OCI-LY3 (cell line): ENCODE results near the gene SH3PXD2B.

Experiments
- H2AFZ ChIP-seq: fragments of 200-600, 300-600 bp; shearing (Covaris generic); 2 replicates; pipeline ENCODE4 v1.6.0; 2014; ENCODE audit warnings: antibody characterized with exemption, low read depth, low read length
- H3K27ac ChIP-seq: fragments of 200-600, 300-600 bp; sonication (generic); 2 replicates; pipeline ENCODE4 v1.5.1; 2014; ENCODE audit warnings: mild to moderate bottlenecking, low read length, moderate library complexity, mixed read lengths
- H3K27me3 ChIP-seq: fragments of 200-600, 300-600 bp; sonication (generic); 2 replicates; pipeline ENCODE4 v1.6.1; 2014; ENCODE audit warnings: low read depth, low read length, mixed read lengths
- H3K36me3 ChIP-seq: fragments of 200-600, 300-600 bp; sonication (generic); replicated peaks from 2 replicates; pipeline ENCODE3; 2014; ENCODE audit warnings: low read depth, low read length, mixed read lengths
- H3K4me1 ChIP-seq: fragments of 300-600, 200-600 bp; sonication (generic); 2 replicates; pipeline ENCODE4 v1.6.1; 2014; ENCODE audit warnings: low read length, mixed read lengths
- H3K4me2 ChIP-seq: fragments of 200-600, 300-600 bp; sonication (generic); 2 replicates; pipeline ENCODE4 v1.6.1; 2014; ENCODE audit warnings: low read length, mixed read lengths
- H3K4me3 ChIP-seq: fragments of 300-600, 200-600 bp; sonication (generic); 2 replicates; pipeline ENCODE4 v1.5.1; 2014; ENCODE audit warnings: antibody characterized with exemption, mild to moderate bottlenecking, low read length, moderate library complexity
- H3K79me2 ChIP-seq: fragments of 300-600, 200-600 bp; shearing (Covaris generic); 2 replicates; pipeline ENCODE4 v1.6.1; 2014; ENCODE audit warnings: mild to moderate bottlenecking, low read length, mixed read lengths
- H3K9ac ChIP-seq: fragments of 300-600, 200-600 bp; shearing (Covaris generic); 2 replicates; pipeline ENCODE4 v1.6.0; 2014; ENCODE audit warnings: mild to moderate bottlenecking, low read length, moderate library complexity
- H3K9me3 ChIP-seq: fragments of 200-600, 300-600 bp; shearing (Covaris generic); 2 replicates; pipeline ENCODE4 v1.6.1; 2014; ENCODE audit warnings: low read length, mixed read lengths; ENCODE audit not compliant: insufficient read depth
- H4K20me1 ChIP-seq: fragments of 200-600, 300-600 bp; sonication (generic); 2 replicates; pipeline ENCODE4 v1.6.1; 2016; ENCODE audit warnings: low read length, mixed read lengths; ENCODE audit not compliant: insufficient read depth
- CTCF ChIP-seq: fragments of 200-600, 300-600 bp; sonication (generic); IDR thresholded peaks from 2 replicates; pipeline ENCODE4 v1.5.1; 2014; ENCODE audit warnings: antibody characterized with exemption, low read length, low read depth
- EZH2phosphoT487 ChIP-seq: fragments of 200-600 bp; shearing (Covaris generic); IDR thresholded peaks from 2 replicates; pipeline ENCODE4 v1.6.1; 2018; ENCODE audit warnings: antibody characterized with exemption, mixed run types, low read depth

Gene SH3PXD2B

GRCh38 chr5:172436078-172436878 is 18.0 kb downstream of the SH3PXD2B start:
- H3K4me3 ChIP-seq = no peak overlapping the region
- no peak overlapping the region for H3K4me2 ChIP-seq
- no peaks in the 10 kb centered on the region for H4K20me1 ChIP-seq
- TF ChIP-seq CTCF (no peak), EZH2phosphoT487 (no peak)
- no peaks in the 10 kb centered on the region for H3K4me1 ChIP-seq
- H3K27me3 ChIP-seq = peaks cover 14% of the 10 kb centered on the region; the same call in 1 of the 2 replicates
- H3K9me3 ChIP-seq = no peaks in the 10 kb centered on the region
- H3K27ac ChIP-seq = no peak overlapping the region
- H2AFZ ChIP-seq = no peak overlapping the region
- H3K36me3 ChIP-seq = no peaks in the 10 kb centered on the region
- H3K79me2 ChIP-seq = no peaks in the 10 kb centered on the region
- no peak overlapping the region for H3K9ac ChIP-seq

- Histone ChIP-seq H3K27me3 (peaks cover 14% of the 10 kb centered on the region; the same call in 1 of the 2 replicates), H3K79me2 (no peaks in the 10 kb centered on the region), H3K4me2 (no peak overlapping the region), H3K9ac (no peak overlapping the region), H3K4me1 (no peaks in the 10 kb centered on the region), H3K4me3 (no peak overlapping the region), H2AFZ (no peak overlapping the region), H3K27ac (no peak overlapping the region), H3K9me3 (no peaks in the 10 kb centered on the region), H4K20me1 (no peaks in the 10 kb centered on the region), H3K36me3 (no peaks in the 10 kb centered on the region)
- no peak for TF ChIP-seq EZH2phosphoT487
- TF ChIP-seq CTCF = no peak
These were observed 18.8 kb downstream of the SH3PXD2B start for GRCh38 chr5:172435362-172436077.

- no peaks in the 10 kb centered on the region for H3K9me3 ChIP-seq
- H3K27ac ChIP-seq = no peak overlapping the region
- no peaks in the 10 kb centered on the region for H3K4me1 ChIP-seq
- H3K9ac ChIP-seq = no peak overlapping the region
- no peak overlapping the region for H3K4me2 ChIP-seq
- TF ChIP-seq CTCF (no peak), EZH2phosphoT487 (no peak)
- H3K79me2 ChIP-seq = no peaks in the 10 kb centered on the region
- H3K36me3 ChIP-seq = no peaks in the 10 kb centered on the region
- peaks cover 14% of the 10 kb centered on the region; the same call in 1 of the 2 replicates for H3K27me3 ChIP-seq
- no peak overlapping the region for H2AFZ ChIP-seq
- H4K20me1 ChIP-seq = no peaks in the 10 kb centered on the region
- H3K4me3 ChIP-seq = no peak overlapping the region
These were observed 20.1 kb downstream of the SH3PXD2B start for GRCh38 chr5:172434251-172434650.

GRCh38 chr5:172433513-172433912 is 20.8 kb downstream of the SH3PXD2B start:
- H3K4me1 ChIP-seq = no peaks in the 10 kb centered on the region
- no peaks in the 10 kb centered on the region for H4K20me1 ChIP-seq
- no peaks in the 10 kb centered on the region for H3K79me2 ChIP-seq
- H2AFZ ChIP-seq = no peak overlapping the region
- H3K9ac ChIP-seq = no peak overlapping the region
- no peaks in the 10 kb centered on the region for H3K36me3 ChIP-seq
- no peak for TF ChIP-seq EZH2phosphoT487
- TF ChIP-seq CTCF = no peak
- no peak overlapping the region for H3K4me2 ChIP-seq
- H3K9me3 ChIP-seq = no peaks in the 10 kb centered on the region
- no peak overlapping the region for H3K4me3 ChIP-seq
- H3K27ac ChIP-seq = no peak overlapping the region
- H3K27me3 ChIP-seq = peaks cover 14% of the 10 kb centered on the region; the same call in 1 of the 2 replicates
